Immature natural killer cell (primary cell): ENCODE measurements around the gene BTN3A1. TPM values are rescaled to one million over a fixed set of nuclear protein-coding genes. Genes with fewer than 3 reads are reported as not detected.

Experiments
- DNase-seq, 3 donors: peaks; one replicate each; pipeline ENCODE4 v3.0.0; 2022; ENCODE audit warnings: mixed read lengths in 1 of 3
- H3K27ac Mint-ChIP-seq, 6 donors: one replicate each; pipeline ENCODE4 v1.8.0; 2020; ENCODE audit warnings: mixed read lengths in 6 of 6, mild to moderate bottlenecking in 5 of 6, inconsistent platforms in 4 of 6, moderate library complexity in 3 of 6
- H3K27me3 Mint-ChIP-seq, 3 donors: one replicate each; pipeline ENCODE4 v1.8.0; 2020 to 2021; ENCODE audit warnings: low read depth in 3 of 3, mild to moderate bottlenecking in 3 of 3, mixed read lengths in 3 of 3, moderate library complexity in 3 of 3, inconsistent platforms in 1 of 3
- H3K36me3 Mint-ChIP-seq, 3 donors: one replicate each; pipeline ENCODE4 v1.8.0; 2020; ENCODE audit warnings: mixed read lengths in 3 of 3, inconsistent platforms in 2 of 3, mild to moderate bottlenecking in 2 of 3
- H3K4me1 Mint-ChIP-seq, 2 donors: one replicate each; pipeline ENCODE4 v1.8.0; 2020; ENCODE audit warnings: inconsistent platforms in 2 of 2, mild to moderate bottlenecking in 2 of 2, mixed read lengths in 2 of 2, moderate library complexity in 1 of 2
- H3K4me3 Mint-ChIP-seq, 5 donors: one replicate each; pipeline ENCODE4 v1.8.0; 2020; ENCODE audit warnings: mild to moderate bottlenecking in 5 of 5, mixed read lengths in 5 of 5, inconsistent platforms in 3 of 5, moderate library complexity in 3 of 5
- H3K9me3 Mint-ChIP-seq, 6 donors: one replicate each; pipeline ENCODE4 v1.8.0; 2020; ENCODE audit warnings: mild to moderate bottlenecking in 6 of 6, mixed read lengths in 6 of 6, inconsistent platforms in 4 of 6, moderate library complexity in 3 of 6
- polyA plus RNA-seq, 3 donors: library from polyadenylated mRNA; unstranded; fragments of 300-500 nt; fragmentation: Illumina TruSeq; gene quantifications; one replicate each; pipeline ENCODE4 v1.2.3, GENCODE V29; 2021

The BTN3A1 gene
- polyA plus RNA-seq, 3 donors from 2014 or later: 57.3 to 117 (median 98.5) TPM

DNA sequence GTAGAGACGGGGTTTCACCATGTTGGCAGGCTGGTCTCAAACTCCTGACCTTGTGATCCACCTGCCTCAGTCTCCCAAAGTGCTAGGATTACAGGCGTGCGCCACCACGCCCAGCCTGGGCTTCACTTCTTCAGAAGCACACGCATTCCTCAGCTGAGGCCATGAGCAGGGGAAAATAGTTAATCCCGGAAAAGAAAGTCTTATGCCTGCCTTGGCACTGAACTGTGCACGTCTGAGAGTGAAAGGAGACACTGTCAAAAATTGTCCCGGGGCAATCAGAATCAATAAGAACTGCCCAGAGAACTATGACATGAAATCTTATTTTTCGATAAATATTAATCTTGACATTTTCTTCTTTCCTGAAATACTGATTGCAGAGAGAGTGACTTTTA is 16.3 kb upstream of the BTN3A1 start:
- H3K27me3 Mint-ChIP-seq: peaks cover 0 to 6% (median 0%) of the 10 kb centered on the region in 3 donors
- no peak overlapping the region for H3K27ac Mint-ChIP-seq
- no peak overlapping the region for H3K4me3 Mint-ChIP-seq
- peaks cover 28 to 44% of the 10 kb centered on the region in 2 donors for H3K4me1 Mint-ChIP-seq
- H3K36me3 Mint-ChIP-seq: peaks cover 9 to 40% (median 17%) of the 10 kb centered on the region in 3 donors
- H3K9me3 Mint-ChIP-seq: no peaks in the 10 kb centered on the region
- no peak for DNase-seq

- Mint-ChIP-seq H3K9me3 (no peaks in the 10 kb centered on the region), H3K4me1 (peaks cover 18 to 38% of the 10 kb centered on the region in 2 donors), H3K27me3 (peaks cover 0 to 3% (median 0%) of the 10 kb centered on the region in 3 donors), H3K36me3 (peaks cover 13 to 57% (median 25%) of the 10 kb centered on the region in 3 donors), H3K4me3 (no peak overlapping the region), H3K27ac (no peak overlapping the region)
- no peak for DNase-seq
These were observed 14.5 kb upstream of the BTN3A1 start for GRCh38 chr6:26387565-26387964.

DNA sequence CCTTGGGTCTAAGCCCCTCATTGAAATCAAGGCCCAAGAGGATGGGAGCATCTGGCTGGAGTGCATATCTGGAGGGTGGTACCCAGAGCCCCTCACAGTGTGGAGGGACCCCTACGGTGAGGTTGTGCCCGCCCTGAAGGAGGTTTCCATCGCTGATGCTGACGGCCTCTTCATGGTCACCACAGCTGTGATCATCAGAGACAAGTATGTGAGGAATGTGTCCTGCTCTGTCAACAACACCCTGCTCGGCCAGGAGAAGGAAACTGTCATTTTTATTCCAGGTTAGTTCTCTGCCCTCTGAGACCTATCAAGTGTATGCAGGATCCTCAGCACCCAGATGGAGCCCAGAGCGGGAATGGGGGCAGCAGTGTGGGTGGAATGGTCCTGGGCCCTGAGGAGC is 14.1 kb upstream of the BTN3A1 start:
- Mint-ChIP-seq H3K27me3 (peaks cover 0 to 2% (median 0%) of the 10 kb centered on the region in 3 donors), H3K9me3 (no peaks in the 10 kb centered on the region), H3K4me3 (no peak overlapping the region), H3K4me1 (peaks cover 16 to 34% of the 10 kb centered on the region in 2 donors), H3K36me3 (peaks cover 14 to 59% (median 28%) of the 10 kb centered on the region in 3 donors), H3K27ac (peak overlapping the region in 1 of 6 donors; percentile 7)
- DNase-seq: no peak

DNA sequence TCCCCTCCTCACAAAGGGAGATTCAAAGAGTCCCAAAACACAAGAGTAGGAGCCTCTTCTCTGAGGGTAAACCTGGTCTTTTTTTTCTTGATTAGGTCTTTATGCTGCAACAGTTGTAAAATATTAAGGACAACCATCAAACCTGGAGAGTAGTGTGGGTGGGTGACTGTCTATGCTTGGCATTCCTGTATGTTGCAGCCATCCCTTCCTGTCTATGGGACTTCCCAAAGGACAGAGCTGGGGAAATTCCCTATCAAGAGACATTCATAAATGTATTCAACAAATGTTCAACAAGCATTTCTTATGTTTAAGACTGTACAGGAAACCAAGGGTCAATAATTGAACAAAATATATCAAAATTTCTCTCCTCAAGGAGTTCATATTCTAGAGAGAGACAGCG is 13.6 kb upstream of the BTN3A1 start:
- peaks cover 17 to 32% of the 10 kb centered on the region in 2 donors for H3K4me1 Mint-ChIP-seq
- peaks cover 0 to 6% (median 0%) of the 10 kb centered on the region in 3 donors for H3K27me3 Mint-ChIP-seq
- no peak overlapping the region for H3K27ac Mint-ChIP-seq
- no peak overlapping the region for H3K4me3 Mint-ChIP-seq
- no peaks in the 10 kb centered on the region for H3K9me3 Mint-ChIP-seq
- peaks cover 18 to 63% (median 33%) of the 10 kb centered on the region in 3 donors for H3K36me3 Mint-ChIP-seq
- DNase-seq: no peak

GRCh38 chr6:26389349-26389894 is 12.7 kb upstream of the BTN3A1 start:
- no peak overlapping the region for H3K4me3 Mint-ChIP-seq
- no peaks in the 10 kb centered on the region for H3K9me3 Mint-ChIP-seq
- no peak for DNase-seq
- peaks cover 18 to 63% (median 33%) of the 10 kb centered on the region in 3 donors for H3K36me3 Mint-ChIP-seq
- peak overlapping the region in 1 of 6 donors; percentile 29 for H3K27ac Mint-ChIP-seq
- H3K4me1 Mint-ChIP-seq: peaks cover 10 to 22% of the 10 kb centered on the region in 2 donors
- H3K27me3 Mint-ChIP-seq: peaks cover 0 to 6% (median 0%) of the 10 kb centered on the region in 3 donors

DNA sequence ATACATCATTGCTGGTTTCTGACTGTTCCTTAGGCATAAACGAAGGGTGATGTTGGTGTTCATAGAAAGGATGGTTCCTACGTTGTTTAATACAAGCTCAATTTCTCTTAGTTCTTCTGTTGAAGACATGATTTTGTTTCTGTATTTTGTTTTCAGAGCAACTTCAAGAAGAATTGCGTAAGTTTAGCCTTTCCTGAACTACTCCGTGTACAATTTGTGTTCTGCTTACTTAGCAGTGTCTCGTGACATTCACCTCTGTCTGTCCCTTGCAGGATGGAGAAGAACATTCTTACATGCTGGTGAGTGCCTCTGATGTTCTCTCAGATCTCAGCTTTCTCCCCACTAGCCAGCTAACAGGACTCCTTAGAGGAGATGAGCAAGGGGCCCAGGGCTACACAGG is 11.5 kb upstream of the BTN3A1 start:
- Mint-ChIP-seq H3K36me3 (peaks cover 18 to 63% (median 29%) of the 10 kb centered on the region in 3 donors), H3K27me3 (peaks cover 0 to 6% (median 0%) of the 10 kb centered on the region in 3 donors), H3K4me1 (peaks cover 7 to 14% of the 10 kb centered on the region in 2 donors), H3K27ac (no peak overlapping the region), H3K9me3 (no peaks in the 10 kb centered on the region), H3K4me3 (no peak overlapping the region)
- no peak for DNase-seq

- Mint-ChIP-seq H3K27ac (no peak overlapping the region), H3K36me3 (peaks cover 18 to 47% (median 24%) of the 10 kb centered on the region in 3 donors), H3K4me1 (peaks cover 0 to 4% of the 10 kb centered on the region in 2 donors), H3K9me3 (no peaks in the 10 kb centered on the region), H3K4me3 (peak overlapping the region in 1 of 5 donors; percentile 43), H3K27me3 (peaks cover 0 to 4% (median 0%) of the 10 kb centered on the region in 3 donors)
- DNase-seq: no peak
These were observed 9.0 kb upstream of the BTN3A1 start for GRCh38 chr6:26392932-26393636.

GRCh38 chr6:26394289-26394688 is 7.8 kb upstream of the BTN3A1 start:
- no peak overlapping the region for H3K27ac Mint-ChIP-seq
- DNase-seq: no peak
- no peak overlapping the region for H3K4me3 Mint-ChIP-seq
- H3K9me3 Mint-ChIP-seq: no peaks in the 10 kb centered on the region
- peaks cover 0 to 4% of the 10 kb centered on the region in 2 donors for H3K4me1 Mint-ChIP-seq
- peaks cover 0 to 4% (median 0%) of the 10 kb centered on the region in 3 donors for H3K27me3 Mint-ChIP-seq
- H3K36me3 Mint-ChIP-seq: peaks cover 15 to 37% (median 21%) of the 10 kb centered on the region in 3 donors

DNA sequence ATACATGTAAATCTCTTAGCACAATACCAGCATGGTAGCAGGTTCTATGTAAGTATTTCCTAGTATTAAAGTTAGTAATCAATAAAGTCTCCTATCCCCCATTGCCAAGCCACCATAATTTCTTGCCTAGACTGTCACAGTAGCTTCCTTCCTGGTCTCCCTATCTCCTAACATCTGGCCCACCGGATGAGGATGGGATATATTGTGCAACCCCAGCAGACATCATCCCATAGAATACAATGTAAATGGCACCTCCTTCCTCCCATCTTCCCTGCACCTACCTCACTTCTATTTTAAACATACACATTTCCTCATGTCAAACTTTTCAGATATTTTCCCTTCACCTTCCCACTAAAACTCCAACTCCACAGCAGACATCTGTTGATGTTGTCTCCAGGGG is 3.5 kb upstream of the BTN3A1 start:
- H3K9me3 Mint-ChIP-seq: no peaks in the 10 kb centered on the region
- H3K36me3 Mint-ChIP-seq: peaks cover 0 to 4% (median 0%) of the 10 kb centered on the region in 3 donors
- DNase-seq: no peak
- no peak overlapping the region for H3K27ac Mint-ChIP-seq
- H3K4me1 Mint-ChIP-seq: peaks cover 28 to 35% of the 10 kb centered on the region in 2 donors
- no peak overlapping the region for H3K4me3 Mint-ChIP-seq
- H3K27me3 Mint-ChIP-seq: peaks cover 3 to 7% (median 3%) of the 10 kb centered on the region in 3 donors

DNA sequence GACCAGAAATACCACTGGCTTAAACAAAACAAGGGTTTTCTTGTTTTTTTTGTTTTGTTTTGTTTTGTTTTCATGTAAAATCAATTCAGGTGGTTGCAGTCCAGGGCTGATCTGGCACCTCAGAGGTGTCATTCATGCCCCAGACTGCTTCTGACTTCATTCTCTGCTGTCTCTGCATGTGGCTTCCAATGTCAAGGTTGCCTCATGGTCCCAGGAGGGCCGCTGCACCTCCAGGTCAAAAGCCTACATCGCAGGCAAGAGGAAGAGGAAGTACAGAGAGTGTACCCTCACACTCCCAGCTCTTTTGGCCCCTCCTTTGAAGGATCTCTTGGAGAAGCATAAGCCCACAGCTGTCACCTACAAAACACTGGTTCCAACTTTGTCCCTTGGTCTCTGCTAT is 1.4 kb upstream of the BTN3A1 start:
- Mint-ChIP-seq H3K4me1 (peaks cover 47 to 56% of the 10 kb centered on the region in 2 donors), H3K4me3 (peak overlapping the region; percentile 39 to 100 (median 98)), H3K9me3 (no peaks in the 10 kb centered on the region), H3K27me3 (peaks cover 3 to 9% (median 3%) of the 10 kb centered on the region in 3 donors), H3K27ac (peak overlapping the region; percentile 100), H3K36me3 (peaks cover 13 to 16% (median 13%) of the 10 kb centered on the region in 3 donors)
- DNase-seq: peak in 2 of 3 donors; percentile 9 to 15

DNA sequence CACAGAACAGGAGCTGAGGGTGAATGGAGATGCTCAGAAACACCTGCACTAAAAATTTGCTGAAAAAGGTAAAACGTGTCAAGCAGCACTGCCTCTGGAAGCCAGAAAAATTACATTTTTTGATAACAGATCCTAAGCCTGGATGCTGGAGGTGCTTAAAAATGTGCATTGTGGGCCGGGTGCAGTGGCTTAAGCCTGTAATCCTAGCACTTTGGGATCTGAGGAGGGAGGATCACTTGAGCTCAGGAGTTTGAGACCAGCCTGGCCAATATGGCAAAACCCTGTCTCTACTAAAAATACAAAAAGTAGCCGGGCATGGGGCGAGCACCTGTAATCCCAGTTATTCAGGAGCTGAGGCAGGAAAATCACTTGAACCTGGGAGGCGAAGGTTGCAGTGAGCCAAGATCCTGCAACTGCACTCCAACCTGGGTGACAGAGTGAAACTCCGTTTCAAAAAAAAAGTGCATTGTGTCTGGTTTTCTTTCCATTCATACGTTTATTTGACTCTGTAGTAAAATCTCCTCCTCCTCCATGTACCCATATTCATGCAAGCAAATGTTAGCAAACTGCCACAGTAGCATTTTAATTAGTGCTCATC is 587 bp upstream of the BTN3A1 start:
- DNase-seq: no peak
- H3K36me3 Mint-ChIP-seq: peaks cover 17 to 22% (median 17%) of the 10 kb centered on the region in 3 donors
- peaks cover 3 to 9% (median 3%) of the 10 kb centered on the region in 3 donors for H3K27me3 Mint-ChIP-seq
- H3K4me1 Mint-ChIP-seq: peaks cover 55 to 65% of the 10 kb centered on the region in 2 donors
- H3K4me3 Mint-ChIP-seq: peak overlapping the region; percentile 98 to 100 (median 99)
- peak overlapping the region; percentile 100 for H3K27ac Mint-ChIP-seq
- H3K9me3 Mint-ChIP-seq: no peaks in the 10 kb centered on the region

DNA sequence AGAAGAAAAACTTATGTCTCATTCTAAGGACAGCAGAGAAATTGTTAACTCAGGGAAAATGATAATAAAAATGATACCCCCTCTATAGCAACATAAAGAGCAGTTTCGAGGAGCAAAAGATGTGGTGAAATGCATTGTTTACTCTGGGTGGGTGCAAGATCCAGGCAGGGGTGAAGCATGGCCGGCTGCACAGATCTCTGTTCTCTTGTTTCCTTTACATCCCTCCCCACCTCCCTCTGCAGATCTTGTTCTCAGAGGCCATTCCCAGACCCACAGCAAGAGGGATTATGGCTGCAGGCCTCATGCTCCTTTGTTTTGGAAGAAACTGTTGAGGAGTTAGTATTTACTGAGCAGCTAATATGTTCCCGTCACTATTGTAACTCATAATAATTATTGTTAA is 1.8 kb downstream of the BTN3A1 start:
- Mint-ChIP-seq H3K27ac (peak overlapping the region; percentile 87 to 100 (median 88)), H3K36me3 (peaks cover 23 to 43% (median 36%) of the 10 kb centered on the region in 3 donors), H3K4me1 (peaks cover 74 to 86% of the 10 kb centered on the region in 2 donors), H3K27me3 (peaks cover 3 to 9% (median 3%) of the 10 kb centered on the region in 3 donors), H3K9me3 (no peaks in the 10 kb centered on the region), H3K4me3 (peak overlapping the region; percentile 98 to 100 (median 99))
- no peak for DNase-seq

DNA sequence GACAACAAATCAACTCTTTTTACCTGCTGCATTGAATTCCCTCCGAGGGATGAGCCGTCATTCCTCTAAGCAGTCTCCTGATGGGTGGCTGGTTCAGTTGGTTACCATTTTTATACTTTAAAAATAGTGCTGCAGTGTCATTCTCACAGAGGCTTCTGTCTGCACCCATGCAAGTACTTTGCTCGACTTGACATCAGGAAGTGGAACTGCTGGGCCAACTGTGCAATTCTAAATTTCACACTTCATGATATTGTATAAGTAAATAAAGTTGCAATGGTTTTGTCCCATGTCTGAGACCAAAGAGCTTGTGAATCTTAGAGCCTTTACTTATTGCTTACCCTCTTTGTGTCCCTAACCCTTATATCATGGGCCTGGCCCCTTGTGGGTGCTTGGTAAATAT is 2.5 kb downstream of the BTN3A1 start:
- no peaks in the 10 kb centered on the region for H3K9me3 Mint-ChIP-seq
- peak overlapping the region; percentile 98 to 100 (median 99) for H3K4me3 Mint-ChIP-seq
- H3K27ac Mint-ChIP-seq: peak overlapping the region; percentile 87 to 100 (median 88)
- peaks cover 3 to 9% (median 3%) of the 10 kb centered on the region in 3 donors for H3K27me3 Mint-ChIP-seq
- peaks cover 74 to 86% of the 10 kb centered on the region in 2 donors for H3K4me1 Mint-ChIP-seq
- peaks cover 23 to 46% (median 39%) of the 10 kb centered on the region in 3 donors for H3K36me3 Mint-ChIP-seq
- DNase-seq: peak in 1 of 3 donors; percentile 13
